GM19351 (cell line): ENCODE results near the gene TMEM255B.
"Not testable (repeated sequence)": the region's sequence is repeated elsewhere in the genome, so short reads cannot be mapped to it uniquely, and the experiment has no call there.

Experiments
- ATAC-seq: cut with Tn5 transposase; IDR thresholded peaks from one replicate; pipeline ENCODE4 v1.9.1; 2021; ENCODE audit warnings: mild to moderate bottlenecking, moderate library complexity; ENCODE audit not compliant: unreplicated experiment

Gene TMEM255B

GRCh38 chr13:113830426-113830950 lies 71.5 kb downstream of the TMEM255B start:
- not testable (repeated sequence) for ATAC-seq

DNA sequence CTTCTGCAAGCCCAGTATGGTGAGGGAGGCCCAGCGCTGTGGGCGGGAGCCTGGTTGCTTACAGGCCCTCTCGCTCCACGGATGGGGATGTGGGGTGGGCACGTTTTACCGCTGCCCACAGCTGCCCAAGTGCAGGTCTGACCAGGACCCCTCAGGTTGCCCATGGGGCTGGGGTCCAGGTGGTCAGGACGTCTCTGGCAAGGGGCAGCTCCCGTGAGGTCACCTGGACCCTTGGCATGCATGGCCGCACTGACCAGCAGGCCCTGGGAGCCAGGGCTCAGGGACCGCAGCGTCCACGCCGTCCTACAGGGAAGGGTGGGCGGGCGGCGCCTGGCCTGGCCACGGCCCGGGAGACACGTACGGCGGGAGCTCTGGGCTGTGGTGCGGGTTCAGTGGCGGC lies 72.0 kb downstream of the TMEM255B start:
- no peak for ATAC-seq

GRCh38 chr13:113832205-113832604 lies 73.2 kb downstream of the TMEM255B start:
- no peak for ATAC-seq

- ATAC-seq, result no peak
These were observed 73.6 kb downstream of the TMEM255B start for GRCh38 chr13:113832631-113833030.

DNA sequence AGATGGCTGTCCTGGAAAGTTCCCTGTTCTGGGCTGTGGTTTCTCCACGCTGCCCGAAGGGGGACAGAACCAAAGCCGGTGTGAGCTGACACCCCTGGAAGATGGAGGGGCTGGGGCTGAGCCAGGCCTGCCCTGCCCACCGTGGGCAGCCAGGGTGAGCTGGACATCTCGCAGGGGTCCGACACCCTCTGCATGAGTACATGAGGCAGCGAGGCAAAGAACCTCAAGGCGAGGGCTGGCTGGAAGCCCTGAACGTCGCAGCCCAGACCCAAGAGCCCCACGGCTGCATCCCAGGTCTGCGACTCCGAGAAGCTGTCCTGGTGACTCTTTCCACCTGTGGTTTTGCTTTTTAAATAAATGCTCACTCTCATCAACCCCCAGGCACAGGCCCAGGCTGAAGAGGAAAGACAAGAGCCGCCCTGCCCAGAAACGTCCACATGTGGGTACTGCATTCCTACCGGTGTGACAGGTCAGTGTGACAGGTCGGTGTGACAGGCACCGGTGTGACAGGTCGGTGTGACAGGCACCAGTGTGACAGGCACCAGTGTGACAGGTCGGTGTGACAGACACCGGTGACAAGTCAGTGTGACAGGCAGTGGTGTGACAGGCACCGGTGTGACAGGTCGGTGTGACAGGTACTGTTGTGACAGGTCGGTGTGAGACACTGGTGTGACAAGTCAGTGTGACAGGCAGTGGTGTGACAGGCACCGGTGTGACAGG lies 74.2 kb downstream of the TMEM255B start:
- ATAC-seq, result no peak

DNA sequence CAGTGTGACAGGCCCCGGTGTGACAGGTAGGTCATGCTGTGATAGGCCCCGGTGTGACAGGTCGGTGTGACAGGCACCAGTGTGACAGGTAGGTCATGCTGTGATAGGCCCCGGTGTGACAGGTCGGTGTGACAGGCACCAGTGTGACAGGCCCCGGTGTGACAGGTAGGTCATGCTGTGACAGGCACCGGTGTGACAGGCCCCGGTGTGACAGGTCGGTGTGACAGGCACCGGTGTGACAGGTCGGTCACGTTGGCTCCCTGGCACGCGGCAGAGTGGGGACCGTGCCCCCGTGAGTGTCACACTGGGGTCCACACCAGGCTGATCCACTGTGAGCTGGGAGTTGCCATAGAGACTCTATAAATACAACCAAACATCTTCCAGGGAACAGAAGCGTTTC lies 75.0 kb downstream of the TMEM255B start:
- not testable (repeated sequence) for ATAC-seq

DNA sequence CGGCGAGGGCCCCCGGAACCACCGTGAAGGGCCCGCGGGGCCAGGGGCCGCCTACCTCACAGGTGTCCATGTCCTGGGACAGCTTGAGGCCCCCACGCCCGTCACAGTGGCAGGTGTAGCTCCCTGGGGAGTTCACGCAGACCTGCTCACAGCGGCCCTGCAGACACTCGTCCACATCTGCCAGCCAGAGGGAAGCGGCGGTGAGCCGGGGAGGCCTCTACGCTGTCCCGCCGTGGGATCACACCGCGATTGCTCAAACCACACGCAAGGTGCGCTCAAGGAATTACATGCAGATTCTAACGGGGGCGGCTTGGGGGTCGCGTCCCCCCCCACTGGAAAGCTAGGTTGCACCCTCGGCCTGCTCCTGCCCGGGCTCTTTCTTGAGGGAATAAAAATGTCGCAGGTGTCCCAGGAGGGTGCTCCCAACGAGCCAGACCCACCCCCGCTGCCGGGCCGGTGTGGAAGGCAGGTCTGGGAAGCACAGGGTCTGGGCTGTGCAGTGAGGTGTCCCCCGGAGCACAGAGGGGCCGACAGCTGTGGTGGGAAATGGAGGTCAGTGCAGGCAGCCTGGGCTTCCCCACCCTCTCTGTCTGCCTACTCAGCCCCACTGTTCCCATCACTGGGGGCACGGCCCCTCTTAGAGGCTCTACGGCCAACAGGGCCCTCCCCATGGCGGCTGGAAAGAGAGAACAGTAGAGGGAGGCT lies 75.6 kb downstream of the TMEM255B start:
- no peak for ATAC-seq

- no peak for ATAC-seq
These were observed 76.6 kb downstream of the TMEM255B start for GRCh38 chr13:113835461-113836270.

- no peak for ATAC-seq
These were observed 77.9 kb downstream of the TMEM255B start for GRCh38 chr13:113836768-113837559.

DNA sequence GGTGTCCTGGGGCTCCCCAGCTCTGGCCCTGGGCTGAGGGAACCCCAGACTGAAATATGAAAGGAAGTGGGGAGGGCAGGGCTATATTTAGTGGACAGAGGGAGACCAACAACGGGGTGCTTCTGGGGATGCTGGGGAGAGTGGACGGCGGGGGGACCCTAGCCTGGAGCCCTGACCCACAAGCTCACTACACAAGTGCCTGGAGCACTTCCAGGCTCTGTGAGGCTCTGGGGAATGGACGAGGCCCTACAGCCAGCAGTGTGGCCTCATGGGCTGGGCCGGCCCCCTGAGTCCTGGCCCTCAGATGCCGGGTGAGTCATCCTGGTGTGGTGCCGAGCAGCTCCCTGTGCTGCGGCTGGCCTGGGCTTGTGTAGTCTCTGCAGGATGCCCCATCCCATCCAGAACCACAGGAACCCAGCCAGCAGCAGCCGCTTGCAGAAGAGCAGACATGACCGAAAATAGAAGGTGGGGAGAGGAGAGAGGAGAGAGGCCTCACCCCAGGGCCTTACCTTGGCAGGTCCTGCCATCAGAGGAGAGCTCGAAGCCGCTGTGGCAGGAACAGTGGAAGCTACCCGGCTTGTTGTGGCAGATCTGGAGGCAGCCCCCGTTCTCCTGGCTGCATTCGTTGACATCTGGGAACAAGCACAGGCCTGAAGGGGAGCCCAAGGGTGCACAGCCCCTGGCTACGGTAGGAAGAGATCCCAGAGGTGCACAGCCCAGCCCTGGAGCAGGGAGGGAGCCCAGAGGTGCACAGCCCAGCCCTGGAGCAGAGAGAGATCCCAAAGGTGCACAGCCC lies 78.7 kb downstream of the TMEM255B start:
- no peak for ATAC-seq

GRCh38 chr13:113838711-113839201 lies 79.7 kb downstream of the TMEM255B start:
- no peak for ATAC-seq

DNA sequence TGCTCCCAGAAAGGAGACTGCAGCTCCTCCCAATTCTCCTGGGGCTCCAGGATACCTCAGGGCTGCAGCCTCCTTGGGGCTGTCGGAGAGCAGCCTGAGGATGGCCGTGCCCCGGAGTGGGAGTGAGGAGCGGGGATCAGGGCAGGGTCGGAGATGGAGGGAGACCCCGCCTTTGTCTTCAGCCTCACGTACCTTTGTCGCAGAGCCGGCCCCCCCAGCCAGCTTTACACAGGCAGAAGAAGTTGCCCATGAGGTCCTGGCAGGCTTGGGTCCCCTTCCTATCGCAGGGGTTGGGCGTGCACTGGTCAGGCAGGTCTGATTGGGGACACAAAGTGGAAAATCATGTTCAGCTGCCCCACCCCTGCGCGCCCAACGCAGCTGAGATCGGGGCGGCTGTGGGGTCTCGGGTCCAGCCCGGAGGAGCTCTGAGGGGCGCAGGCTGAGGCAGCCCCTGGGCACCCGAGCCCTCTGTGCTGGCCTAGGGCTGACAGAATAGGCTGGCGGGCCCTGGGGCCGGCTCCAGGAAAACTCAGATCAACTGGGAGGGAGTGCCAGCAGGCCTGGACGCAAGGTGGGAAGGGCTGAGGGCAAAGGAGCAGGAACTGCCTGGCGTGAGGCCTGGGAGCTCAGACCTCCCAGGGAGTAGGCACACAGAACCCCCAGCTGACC lies 80.6 kb downstream of the TMEM255B start:
- ATAC-seq, result no peak

- no peak for ATAC-seq
These were observed 81.7 kb downstream of the TMEM255B start for GRCh38 chr13:113840541-113841352.

- ATAC-seq, result no peak
These were observed 82.3 kb downstream of the TMEM255B start for GRCh38 chr13:113841353-113841650.

GRCh38 chr13:113842336-113843062 lies 83.5 kb downstream of the TMEM255B start:
- no peak for ATAC-seq

GRCh38 chr13:113843063-113843654 lies 84.1 kb downstream of the TMEM255B start:
- no peak for ATAC-seq

DNA sequence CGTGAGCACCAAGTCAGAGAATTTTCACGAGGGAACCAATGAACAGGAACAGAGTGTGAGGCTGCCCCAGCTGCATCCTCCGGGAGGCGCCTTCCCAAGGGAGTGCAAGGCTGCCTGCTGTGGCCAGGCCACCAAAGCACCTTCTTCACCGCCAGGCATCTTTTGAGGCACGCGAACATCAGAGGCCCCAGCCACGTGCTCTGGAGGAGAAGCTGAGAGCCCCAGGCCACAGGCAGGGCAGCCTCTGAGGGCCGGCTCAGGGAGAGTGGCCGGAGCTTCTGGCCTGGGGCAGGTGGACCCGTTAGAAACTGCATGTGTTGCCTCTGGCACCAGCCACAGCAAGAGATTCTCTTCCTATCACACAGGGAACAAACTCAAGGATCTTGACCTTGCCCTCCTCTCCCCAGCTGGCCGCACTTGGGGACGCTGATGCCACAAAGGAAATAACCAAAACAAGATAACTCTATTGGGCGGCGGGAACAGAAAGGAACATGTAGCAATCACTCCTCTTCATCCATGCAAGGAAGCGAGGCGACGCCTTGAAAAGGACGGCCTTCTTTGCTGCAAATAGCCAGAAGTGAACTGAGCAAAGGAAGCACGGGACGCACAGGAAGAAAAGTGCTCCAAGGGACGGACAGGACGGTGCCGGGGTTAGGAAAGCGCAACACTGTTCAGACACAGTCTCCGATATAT lies 85.0 kb downstream of the TMEM255B start:
- ATAC-seq, result no peak
